Stimulated activated CD8-positive, alpha-beta memory T cell treated with anti-CD3 and anti-CD28 coated beads, Interleukin-4, amount 100 ng/mL, for 24 hours (primary cell): ENCODE data around the gene GTF2I.
"Not testable (repeated sequence)": the region's sequence is repeated elsewhere in the genome, so short reads cannot be mapped to it uniquely, and the experiment has no call there.

Experiments used
- DNase-seq: peaks from one replicate; pipeline ENCODE4 v3.0.0-alpha.2; 2020; ENCODE audit warnings: low read depth

Gene GTF2I

DNA sequence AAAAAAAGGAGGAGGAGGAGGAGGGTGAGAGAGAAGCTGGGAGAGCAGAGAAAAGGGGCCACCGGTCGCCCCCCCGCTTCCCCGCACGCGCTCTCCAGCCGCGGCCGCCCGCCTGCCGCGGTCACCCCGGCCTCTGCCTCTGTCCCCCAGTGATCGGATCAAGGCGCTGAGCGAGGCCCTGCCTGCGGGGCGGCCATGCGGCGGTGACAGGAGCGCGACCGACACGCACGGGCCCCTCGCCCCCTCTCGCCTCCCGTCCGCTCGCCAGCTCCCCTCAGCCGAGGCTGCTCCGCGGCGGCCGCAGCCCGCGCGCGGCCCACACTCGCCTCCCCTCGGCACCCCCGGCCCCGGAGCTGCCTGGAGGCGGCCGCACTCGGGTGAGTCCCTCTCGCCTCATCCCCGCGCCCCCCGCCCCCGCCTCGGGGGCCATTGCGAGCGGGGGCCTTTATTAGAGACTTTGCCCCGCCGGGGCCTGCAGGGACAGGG is at the start of gene GTF2I:
Gene GTF2I, plus strand, starts transcription at position 27 of the 486 bp plus-strand sequence. CDS start 31,411 bp downstream, outside the sequence.
- no peak for DNase-seq

DNA sequence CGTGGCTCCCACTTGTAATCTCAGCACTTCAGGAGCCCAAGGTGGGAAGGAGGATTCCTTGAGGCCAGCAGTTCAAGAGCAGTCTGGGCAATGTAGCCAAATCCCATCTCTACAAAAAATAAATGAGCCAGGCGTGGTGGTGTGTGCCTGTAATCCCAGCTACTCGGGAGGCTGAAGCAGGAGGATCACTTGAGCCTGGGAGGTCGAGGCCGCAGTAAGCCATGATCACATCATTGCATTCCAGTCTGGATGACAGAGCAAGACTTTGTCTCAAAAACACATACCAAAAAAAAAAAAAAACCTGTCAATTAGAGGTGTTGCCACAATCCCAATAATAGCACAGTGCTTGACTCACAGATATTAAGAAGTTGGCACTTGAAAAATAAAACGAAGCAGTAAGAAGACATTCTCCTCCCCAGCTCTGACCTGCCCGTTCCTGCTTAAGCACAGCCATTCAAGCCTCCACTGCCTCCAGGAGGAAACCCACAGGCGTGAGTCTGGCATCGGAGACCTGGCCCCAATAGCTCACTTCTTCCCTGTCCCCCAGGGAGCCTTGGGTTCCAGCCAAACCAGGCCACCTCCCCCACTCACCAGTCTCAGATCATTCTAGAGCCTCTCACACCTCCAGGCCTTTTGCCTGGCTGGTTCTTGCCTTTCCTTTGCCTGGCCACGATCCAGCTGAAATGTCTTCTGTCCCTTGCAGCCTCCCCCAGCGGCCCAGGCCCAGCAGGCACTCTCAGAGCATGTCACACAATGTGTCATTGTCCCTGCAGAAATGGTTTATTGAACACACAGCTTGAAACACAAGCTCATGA is 45.3 kb upstream of the GTF2I start:
- no peak for DNase-seq

DNA sequence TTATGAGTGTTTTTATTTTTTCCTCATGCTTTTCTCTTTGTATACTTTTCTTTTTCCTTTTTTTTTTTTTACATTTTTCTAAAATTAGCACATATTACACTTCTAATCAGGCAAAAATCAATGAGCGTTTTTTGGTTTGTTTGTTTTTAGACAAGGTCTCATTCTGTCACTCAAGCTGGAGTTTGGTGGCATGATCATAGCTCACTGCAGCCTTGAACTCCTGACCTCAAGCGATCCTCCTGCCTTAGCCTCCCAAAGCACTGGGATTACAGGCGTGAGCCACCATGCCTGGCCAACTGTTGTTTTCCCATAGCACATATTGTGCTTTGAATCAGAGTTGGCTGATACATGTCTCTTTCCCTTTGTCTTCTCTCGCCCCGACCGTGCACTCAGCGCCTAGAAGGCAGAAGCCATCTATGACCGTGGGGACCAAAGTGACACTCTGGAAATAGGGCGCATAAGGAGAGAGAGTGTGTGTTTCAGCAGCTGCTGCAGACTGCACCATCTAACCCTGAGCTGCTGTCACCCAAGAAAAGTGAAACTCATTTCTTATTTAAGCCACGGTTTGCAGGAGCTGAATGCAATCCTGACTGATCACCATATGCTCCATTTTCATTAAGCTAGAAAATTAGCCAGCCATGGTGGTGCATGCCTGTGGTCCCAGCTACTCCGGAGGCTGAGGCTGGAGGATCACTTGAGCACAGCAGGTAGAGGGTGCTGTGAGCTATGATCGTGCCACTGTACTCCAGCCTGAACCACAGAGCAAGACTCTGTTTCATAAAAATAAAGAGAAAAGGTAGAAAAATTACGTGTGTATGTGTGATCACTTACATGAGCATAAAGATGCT is 41.4 kb upstream of the GTF2I start:
- no peak for DNase-seq

DNA sequence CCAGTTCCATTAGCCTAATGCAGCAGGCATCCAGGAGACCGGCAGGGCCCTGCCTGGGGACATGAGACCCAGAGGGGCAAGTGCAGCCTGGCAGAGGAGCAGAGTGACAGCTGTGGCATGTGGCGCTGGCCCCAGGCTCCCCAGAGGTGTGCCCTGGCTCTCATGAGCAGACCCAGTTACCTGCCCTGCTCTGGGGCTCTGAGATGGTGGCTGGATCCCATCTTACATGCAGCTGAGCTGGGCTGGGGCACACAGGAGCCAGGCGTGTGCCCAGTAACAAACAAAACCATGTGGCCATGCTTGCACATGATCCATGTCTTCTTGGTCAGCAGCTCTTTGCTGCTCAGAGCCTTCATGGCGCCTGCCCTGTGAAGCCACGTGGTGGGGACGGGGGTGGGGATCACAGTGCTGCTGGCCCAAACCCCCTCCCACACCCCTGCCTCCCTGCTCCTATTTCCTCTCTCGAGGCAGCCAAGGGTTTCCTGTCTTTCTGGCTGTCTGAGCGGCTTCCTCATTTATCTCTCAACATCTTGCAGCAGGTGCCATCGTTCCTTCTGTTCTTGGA is 40.3 kb upstream of the GTF2I start:
- DNase-seq = no peak

DNA sequence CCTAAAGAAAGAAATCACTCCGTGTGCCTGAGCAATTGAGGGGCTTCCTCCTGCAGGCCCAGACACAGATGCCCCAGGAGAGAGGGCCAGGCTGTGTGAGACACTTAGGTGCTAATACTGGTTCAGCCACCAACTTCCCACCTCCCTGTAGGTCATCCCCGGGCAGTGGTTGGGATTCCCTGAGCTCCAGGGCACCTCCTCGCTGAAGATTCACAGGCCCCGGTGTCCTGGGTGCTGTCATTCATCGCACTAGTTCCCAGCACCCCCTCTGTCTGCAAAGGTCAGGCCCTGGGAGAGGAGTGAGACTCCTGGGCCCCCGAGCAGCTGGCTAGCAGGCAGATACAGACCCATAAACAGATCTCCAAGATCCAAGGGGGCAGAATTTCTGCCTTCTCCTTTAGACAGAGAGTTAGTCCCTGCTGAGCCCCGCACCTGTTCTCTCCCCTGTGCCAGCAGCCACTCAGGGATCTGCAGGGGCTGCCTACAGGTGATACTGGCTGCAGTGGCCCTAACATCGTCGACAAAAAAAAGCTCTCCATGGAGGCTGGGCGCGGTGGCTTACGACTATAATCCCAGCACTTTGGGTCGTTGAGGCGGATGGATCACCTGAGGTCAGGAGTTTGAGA is 38.2 kb upstream of the GTF2I start:
- DNase-seq = no peak

DNA sequence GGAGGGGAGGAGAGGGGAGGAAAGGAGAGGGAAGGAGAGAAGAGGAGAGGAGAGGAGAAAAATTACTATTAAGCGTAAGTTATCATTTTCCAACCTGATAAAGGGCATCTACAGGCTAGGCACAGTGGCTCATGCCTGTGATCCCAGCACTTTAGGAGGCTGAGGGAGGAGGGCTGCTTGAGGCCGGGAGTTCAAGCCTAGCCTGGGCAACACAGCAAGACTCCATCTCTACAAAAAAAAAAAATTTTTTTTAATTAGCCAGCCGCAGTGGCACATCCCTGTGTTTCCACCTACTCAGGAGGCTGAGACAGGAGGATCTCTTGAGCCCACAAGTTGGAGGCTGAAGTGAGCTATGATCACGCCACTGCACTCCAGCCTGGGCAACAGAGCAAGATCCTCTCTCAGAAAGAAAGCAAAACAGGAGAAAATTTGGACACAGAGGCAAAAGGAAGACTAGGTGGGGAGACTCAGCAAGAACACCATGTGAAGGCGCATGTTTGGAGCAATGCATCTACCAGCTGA is 35.2 kb upstream of the GTF2I start:
- no peak for DNase-seq

DNA sequence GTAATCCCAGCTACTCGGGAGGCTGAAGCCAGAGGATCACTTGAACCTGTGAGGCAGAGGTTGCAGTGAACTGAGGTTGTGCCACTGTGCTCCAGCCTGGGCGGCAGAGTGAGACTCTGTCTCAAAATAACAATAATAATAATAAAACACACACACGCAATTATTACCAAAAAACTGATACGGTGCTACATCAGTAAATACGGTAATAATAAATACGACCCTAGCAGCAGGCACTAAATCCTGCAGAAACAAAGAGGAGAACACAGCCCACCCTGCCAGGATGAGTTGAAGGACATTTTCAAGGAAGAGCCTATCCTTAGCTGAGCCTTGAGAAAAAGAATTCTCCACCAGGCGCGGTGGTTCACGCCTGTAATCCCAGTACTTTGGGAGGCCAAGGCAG is 34.4 kb upstream of the GTF2I start:
- no peak for DNase-seq

DNA sequence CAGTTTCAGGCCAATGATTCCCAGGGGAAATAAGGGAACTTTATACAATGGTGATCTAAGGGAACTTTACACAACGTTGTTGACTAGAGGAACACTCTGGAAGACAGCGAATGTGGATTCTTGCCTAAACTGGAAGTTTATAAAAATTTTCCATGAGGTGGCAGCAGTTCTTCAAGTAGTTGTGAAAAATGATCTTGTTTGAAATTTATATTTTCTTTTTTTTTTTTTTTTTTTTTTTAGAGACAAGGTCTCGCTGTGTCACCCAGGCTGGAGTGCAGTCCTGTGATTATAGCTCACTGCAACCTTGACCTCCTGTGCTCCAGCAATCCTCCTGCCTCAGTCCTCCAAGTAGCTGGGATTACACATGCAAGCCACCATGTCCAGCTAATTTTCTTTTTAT is 32.1 kb upstream of the GTF2I start:
- no peak for DNase-seq

DNA sequence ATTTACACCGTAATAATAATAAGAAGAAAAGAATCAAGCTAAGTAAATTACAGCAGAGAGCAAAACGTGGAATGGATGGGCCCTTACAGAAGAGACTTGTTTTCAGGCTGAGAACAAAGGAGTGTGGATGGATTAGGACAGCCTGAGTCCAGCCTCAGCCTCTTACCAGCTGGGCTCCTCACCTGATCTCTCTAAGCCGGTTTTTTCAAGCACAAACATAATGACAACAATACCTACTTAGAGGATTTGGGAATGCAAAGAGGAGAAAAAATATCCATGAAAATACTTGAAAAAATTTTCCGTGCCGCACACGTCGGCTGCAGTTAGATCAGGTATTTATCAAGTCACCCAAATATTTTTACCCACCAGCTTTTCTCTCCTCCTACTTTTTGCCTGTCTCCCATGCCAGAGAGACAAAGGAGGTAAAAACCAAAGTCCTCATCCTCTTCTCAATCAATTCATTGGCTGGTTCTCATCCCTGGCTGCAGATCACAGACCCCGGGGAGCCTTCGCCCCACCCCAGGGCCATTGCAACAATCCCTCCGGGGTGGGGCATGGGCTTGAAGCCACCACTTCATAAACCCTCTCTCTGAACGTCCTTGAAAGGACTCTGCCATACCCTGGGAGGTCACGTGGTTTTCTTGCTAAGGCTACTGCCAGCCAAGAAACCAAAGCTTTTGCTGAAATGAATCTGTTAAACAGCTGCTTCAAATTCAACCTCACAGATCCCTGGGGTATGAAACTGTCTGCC is 29.7 kb upstream of the GTF2I start:
- DNase-seq = no peak

DNA sequence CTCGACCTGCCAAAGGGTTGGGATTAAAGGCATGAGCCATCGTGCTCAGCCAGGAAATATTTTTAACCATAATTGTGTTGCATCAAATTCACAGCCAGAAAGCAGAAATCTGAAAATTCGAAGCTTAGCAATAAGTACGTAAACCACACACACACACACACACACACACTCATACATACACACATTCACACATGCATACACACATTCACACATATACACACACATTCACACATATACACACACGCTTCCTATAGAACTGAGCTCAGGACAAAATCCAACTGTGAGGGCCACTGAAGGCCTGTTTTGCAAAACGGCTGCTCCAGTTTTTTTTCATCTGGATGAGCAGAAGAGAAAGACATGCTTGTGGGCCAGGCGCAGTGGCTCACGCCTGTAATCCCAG is 25.0 kb upstream of the GTF2I start:
- no peak for DNase-seq

DNA sequence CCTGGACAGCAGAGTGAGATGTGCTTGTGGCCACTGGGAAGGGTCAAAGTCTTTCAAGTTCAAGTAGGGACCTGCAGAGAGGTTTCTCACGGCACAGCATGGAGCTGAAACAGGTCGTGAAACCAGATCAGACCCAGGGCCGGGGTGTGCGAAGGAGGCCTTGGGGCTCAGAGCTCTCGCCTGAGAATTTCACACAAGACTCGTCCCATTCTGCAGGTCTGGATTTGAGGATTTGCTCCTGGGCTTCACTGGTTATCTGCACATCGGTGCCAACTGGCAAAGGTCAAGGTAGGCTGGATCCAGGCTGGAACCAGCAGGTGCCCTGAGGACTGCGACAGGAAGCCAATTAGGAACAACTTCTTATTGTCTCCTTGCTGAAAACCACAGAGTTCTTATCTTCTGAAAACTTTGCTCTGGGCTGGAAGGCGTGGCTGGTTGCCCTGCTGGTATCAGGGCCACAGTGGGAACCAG is 24.0 kb upstream of the GTF2I start:
- DNase-seq = no peak

DNA sequence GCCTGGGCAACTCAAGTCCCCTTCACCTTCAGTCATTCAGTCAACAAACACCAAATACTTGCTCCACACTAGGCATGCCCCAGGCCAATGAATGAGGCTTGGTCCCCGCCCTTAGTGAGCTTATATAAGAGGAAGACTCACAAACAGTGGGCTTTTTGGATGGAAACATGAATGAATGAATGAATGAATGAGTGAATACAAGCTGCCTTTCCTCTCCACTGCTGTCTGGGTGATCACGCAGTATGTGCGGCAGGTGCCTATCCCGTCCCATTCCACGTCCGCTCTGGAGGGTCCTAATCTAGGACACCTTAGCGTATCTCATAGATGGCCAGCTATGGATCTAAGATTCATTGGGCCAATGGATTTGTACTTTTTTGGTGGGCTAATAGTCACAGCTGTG is 19.8 kb upstream of the GTF2I start:
- no peak for DNase-seq

DNA sequence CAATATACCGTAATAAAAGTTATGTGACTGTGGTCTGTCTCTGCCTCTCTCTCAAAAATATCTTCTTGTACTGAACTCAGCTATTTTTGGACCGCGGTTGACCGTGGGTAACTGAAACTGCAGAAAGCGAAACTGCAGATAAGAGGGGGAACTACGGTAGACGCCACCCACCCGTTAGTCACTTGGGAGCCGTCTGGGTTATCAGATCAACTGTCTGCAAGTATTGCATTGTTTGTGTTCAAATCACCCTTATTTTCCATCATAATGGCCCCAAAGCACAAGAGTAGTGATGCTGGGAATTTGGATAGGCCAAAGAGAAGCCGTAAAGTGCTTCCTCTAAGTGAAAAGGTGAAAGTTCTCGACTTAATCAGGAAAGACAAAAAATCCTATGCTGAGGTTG is 7.5 kb upstream of the GTF2I start:
- peak; percentile 79 for DNase-seq

DNA sequence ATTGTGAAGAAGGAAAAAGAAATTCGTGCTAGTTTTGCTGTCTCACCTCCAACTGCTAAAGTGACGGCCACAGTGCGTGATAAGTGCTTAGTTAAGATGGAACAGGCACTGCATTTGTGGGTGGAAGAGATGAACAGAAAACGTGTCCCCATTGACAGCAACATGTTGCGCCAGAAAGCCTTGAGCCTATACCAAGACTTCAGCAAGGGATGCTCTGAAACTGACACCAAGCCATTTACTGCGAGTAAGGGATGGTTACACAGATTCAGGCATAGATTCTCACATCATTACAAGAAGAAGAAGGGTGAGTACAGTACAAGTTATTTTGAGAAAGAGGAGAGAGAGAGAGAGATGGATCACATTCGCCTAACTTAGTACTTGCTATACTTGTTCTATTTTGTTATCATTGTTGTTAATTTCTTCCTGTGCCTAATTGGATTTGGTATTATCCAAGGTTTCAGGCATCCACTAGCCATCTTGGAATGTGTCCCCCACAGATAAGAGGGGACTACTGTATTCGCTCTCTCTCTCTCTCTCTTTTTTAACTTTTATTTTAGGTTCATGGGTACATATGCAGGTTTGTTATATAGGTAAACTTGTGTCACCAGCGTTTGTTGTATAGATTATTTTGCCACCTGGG is 6.9 kb upstream of the GTF2I start:
- DNase-seq = not testable (repeated sequence)

DNA sequence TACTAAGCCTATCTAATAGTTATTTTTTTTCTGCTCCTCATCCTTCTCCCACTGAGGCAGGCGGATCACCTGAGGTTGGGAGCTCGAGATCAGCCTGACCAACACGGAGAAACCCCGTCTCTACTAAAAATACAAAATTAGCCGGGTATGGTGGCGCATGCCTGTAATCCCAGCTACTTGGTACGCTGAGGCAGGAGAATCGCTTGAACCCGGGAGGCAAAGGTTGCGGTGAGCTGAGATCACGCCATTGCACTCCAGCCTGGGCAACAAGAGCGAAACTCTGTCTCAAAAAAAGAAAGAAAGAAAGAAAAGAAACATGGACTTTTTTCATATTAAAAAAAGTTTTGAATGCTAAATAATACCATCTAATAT is 6.4 kb upstream of the GTF2I start:
- not testable (repeated sequence) for DNase-seq

DNA sequence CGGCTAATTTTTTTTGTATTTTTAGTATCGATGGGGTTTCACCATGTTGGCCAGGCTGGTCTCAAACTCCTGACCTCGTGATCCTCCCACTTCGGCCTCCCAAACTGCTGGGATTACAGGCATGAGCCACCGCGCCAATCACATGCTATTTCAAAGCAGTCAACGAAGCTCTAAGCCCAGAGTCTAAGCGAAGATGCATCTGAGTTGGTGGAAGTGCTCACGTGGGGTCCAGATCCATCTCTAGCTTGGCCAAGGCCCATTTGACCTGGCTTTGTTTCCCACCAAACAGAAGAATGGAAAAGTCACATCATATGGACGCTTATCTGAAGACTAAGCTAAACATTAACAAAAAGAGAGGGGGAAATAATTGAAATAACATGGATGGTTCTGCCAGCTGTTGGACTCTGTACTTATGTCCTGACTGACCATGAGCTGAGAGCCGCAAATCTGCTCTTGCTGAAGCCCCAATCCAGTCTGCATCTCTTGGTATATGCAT is 3.8 kb upstream of the GTF2I start:
- DNase-seq = no peak

DNA sequence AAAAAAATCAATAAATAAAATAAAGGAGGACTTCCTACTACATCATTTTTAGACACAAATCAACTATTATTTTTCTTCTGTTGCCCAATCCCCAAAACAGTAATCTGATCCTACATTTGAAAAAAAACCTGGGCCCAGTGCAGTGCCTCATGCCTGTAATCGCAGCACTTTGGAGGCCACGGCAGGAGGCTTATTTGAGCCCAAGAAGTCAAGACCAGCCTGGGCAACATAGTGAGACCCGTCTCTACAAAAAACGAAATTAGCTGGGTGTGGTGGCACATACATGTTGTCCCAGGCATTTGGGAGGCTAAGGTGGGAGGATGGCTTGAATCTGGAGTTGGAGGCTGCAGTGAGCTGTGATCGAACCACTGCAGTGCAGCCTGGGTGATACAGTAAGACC is 2.7 kb upstream of the GTF2I start:
- DNase-seq = no peak

DNA sequence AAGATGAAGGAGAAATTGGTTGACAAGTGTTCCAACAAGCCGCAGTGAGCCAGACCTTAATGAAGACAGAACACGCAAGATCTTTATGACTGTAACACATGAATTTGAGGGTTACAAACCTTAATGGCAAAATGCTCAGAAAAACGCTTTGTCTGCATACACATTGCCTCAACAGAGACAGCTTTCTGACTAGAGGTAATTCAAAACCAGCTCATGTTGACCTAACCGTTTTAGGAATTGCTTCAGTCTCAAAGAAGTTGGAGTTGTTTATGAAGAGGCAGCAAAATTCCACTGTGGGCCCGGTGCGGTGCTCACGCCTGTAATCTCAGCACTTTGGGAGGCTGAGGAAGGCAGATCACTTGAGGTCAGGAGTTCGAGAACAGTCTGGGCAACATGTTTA is 2.2 kb upstream of the GTF2I start:
- DNase-seq = no peak

DNA sequence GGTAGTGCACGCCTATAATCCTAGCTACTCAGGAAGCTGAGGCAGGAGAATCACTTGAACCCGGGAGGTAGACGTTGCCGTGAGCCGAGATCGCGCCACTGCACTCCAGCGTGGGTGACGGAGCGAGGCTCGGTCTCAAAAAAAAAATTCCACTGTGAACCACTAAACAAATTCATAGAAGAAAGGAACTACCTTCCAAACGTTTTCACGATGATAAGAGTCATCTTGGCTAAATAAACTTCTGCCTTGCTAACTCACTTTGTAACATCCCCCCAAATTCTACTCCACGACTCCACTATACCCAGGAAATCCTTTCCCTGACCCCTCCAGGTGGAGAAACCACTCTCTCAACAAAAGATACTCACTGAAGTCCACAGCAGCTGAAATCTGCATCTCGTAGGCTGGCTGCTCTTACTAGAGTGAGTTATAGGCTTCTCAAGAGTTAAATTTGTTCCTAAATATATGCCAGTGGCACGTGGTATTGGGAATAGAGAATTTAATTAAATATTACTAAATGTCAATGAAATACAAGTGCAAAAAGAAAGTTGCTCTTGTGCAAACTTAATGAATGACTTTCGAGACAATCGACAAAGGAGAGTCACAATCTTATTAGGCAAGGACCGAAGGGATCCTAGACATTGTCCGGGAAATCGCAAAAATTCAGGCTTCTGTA is 1.6 kb upstream of the GTF2I start:
- DNase-seq = no peak

DNA sequence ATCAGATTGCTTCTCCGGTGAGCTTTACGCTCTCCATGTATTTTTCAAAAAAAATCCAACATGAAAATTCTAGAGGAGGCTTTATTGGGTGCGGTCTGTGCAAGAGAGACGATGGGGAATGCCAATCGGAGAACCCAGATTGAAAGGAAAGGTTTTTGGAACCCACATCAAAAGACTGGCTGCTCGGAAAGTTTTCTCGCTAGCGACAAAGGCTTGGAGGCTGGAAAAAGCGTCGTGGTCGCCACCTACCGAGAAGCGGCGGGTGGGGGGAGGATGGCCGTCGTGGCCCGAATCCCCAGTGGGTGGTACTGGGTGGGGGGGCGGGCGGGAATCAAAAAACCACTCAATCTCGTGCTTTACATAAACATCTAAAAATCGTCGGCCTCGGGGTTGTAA is 1.1 kb upstream of the GTF2I start:
- DNase-seq = peak; percentile 45
